Measurements from ENCODE around the gene ZFHX3. TPM values are rescaled to one million over a fixed set of nuclear protein-coding genes. Genes with fewer than 3 reads are reported as not detected.

The ZFHX3 gene
- total RNA-seq, 2 donors from 2014 or later, result 0.79 to 2.2 TPM

DNA sequence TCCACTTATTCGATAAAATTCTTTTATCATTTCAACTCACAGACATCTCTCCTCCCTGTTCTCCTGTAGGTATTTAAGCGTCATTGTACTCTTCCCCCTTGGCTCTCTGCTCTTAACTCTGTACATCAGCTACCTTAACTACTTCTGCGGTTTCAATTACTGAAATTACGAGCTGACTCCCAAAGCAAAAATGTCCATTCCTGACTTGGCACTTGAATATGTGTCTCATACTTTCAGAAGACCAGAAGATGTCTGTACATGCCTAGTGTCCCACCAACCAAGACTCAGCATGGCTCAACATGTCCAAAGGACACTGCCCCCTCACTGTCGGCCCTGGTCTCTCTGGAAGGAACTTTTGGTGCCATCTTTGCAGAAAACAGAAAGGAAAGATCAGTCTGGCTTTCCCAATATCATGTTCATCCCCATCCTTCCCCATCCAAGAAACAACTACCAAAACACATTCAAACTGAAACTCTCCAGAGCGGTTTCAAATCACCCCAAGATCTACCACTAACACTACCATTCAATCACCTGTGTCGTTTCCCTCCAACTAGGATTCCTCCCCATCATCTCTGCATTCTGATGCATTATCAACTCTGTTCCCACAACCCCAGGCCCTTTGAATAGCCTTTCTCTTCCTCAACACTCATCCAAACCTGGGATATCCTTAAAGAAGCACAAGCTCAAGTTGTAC lies 74.9 kb downstream of the ZFHX3 start:
- no peaks in the 10 kb centered on the region for H3K9me3 ChIP-seq (ENCODE audit: control insufficient read depth, low read length)
- no peaks in the 10 kb centered on the region for H3K36me3 ChIP-seq (ENCODE audit: control insufficient read depth, insufficient read depth, low read length)
- no peaks in the 10 kb centered on the region for H3K36me3 Mint-ChIP-seq (ENCODE audit: low read depth)
- 90 to 97% methylated on average over 7 of the region's 7 CpGs for WGBS, 2 experiments (ENCODE audit: insufficient coverage in 1 of 2, insufficient read length in 1 of 2)
- no peaks in the 10 kb centered on the region for H3K9me3 Mint-ChIP-seq
- H3K27me3 Mint-ChIP-seq (ENCODE audit: insufficient read depth), result peaks cover 3% of the 10 kb centered on the region
- H3K4me3 ChIP-seq (ENCODE audit: low read length), result no peak overlapping the region
- no peaks in the 10 kb centered on the region for H3K27me3 ChIP-seq (ENCODE audit: control insufficient read depth, insufficient read depth, low read length, poor library complexity, severe bottlenecking)
- TF ChIP-seq, protein P1, sequence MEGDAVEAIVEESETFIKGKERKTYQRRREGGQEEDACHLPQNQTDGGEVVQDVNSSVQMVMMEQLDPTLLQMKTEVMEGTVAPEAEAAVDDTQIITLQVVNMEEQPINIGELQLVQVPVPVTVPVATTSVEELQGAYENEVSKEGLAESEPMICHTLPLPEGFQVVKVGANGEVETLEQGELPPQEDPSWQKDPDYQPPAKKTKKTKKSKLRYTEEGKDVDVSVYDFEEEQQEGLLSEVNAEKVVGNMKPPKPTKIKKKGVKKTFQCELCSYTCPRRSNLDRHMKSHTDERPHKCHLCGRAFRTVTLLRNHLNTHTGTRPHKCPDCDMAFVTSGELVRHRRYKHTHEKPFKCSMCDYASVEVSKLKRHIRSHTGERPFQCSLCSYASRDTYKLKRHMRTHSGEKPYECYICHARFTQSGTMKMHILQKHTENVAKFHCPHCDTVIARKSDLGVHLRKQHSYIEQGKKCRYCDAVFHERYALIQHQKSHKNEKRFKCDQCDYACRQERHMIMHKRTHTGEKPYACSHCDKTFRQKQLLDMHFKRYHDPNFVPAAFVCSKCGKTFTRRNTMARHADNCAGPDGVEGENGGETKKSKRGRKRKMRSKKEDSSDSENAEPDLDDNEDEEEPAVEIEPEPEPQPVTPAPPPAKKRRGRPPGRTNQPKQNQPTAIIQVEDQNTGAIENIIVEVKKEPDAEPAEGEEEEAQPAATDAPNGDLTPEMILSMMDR (conservative IDR thresholded peaks at IDR 0.05), result no peak
- DNase-seq, result no peak
- no peak overlapping the region for H3K27ac Mint-ChIP-seq
- H3K9ac ChIP-seq (ENCODE audit: extremely low read depth, low read length, poor library complexity, severe bottlenecking), result no peak overlapping the region
- H3K4me1 Mint-ChIP-seq, result peaks cover 4% of the 10 kb centered on the region
- H3K4me1 ChIP-seq (ENCODE audit: control insufficient read depth, insufficient read depth, low read length), result no peaks in the 10 kb centered on the region
- no peak overlapping the region for H3K4me3 Mint-ChIP-seq
- no peak overlapping the region for H3K27ac ChIP-seq (ENCODE audit: low read depth, low read length)

DNA sequence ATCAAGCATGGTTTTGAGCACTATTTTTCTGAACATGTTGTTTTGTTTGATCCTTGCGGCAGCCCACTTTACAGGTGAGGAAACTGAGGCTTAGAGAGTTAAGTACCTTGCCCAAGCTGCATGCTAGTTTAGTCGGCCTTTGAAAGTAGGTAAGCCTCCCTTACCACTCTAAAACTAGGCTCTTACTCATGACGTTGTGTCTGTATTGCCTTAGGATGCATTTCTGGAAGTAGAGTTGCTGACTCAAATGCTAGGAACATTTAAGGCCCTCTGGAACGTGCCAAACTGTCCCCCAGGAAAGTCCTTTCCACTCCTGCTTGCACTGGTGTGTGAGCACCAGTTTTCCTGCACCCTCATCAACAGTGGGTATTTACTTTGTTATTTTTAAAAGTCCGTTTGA lies 76.6 kb downstream of the ZFHX3 start:
- no peaks in the 10 kb centered on the region for H3K4me1 ChIP-seq (ENCODE audit: control insufficient read depth, insufficient read depth, low read length)
- H3K36me3 Mint-ChIP-seq (ENCODE audit: low read depth), result no peaks in the 10 kb centered on the region
- TF ChIP-seq, protein P1 (conservative IDR thresholded peaks at IDR 0.05), result no peak
- no peaks in the 10 kb centered on the region for H3K27me3 ChIP-seq (ENCODE audit: control insufficient read depth, insufficient read depth, low read length, poor library complexity, severe bottlenecking)
- WGBS, 2 experiments (ENCODE audit: insufficient coverage in 1 of 2, insufficient read length in 1 of 2), result 91 to 100% methylated on average over 1 to 5 of the region's 5 CpGs
- DNase-seq, result no peak
- no peaks in the 10 kb centered on the region for H3K36me3 ChIP-seq (ENCODE audit: control insufficient read depth, insufficient read depth, low read length)
- peaks cover 4% of the 10 kb centered on the region for H3K4me1 Mint-ChIP-seq
- H3K27ac Mint-ChIP-seq, result no peak overlapping the region
- H3K9me3 Mint-ChIP-seq, result no peaks in the 10 kb centered on the region
- no peak overlapping the region for H3K9ac ChIP-seq (ENCODE audit: extremely low read depth, low read length, poor library complexity, severe bottlenecking)
- no peak overlapping the region for H3K27ac ChIP-seq (ENCODE audit: low read depth, low read length)
- no peak overlapping the region for H3K4me3 Mint-ChIP-seq
- no peak overlapping the region for H3K4me3 ChIP-seq (ENCODE audit: low read length)
- H3K27me3 Mint-ChIP-seq (ENCODE audit: insufficient read depth), result peaks cover 2% of the 10 kb centered on the region
- no peaks in the 10 kb centered on the region for H3K9me3 ChIP-seq (ENCODE audit: control insufficient read depth, low read length)

DNA sequence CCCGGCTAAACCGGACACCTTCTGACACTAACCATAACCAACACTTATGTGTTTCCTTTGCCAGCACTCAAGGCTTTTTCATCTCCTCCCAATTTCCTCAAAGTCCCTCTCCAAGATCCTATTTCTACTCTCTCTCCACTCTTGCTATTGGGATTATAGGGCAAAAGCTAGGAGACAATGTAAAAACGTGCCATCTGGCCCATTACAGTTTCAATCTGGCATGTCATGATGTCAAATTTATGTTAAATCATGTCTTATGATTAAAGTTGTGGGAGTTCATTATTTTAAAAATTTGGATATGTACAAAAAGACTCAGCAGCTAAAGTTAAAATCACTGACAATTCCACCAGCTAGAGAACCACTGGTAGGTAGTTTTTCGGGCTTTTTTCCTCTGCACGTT lies 77.3 kb downstream of the ZFHX3 start:
- no peak for DNase-seq
- Mint-ChIP-seq H3K4me3 (no peak overlapping the region), H3K27ac (no peak overlapping the region), H3K27me3 (ENCODE audit: insufficient read depth) (peaks cover 2% of the 10 kb centered on the region), H3K4me1 (peaks cover 4% of the 10 kb centered on the region), H3K36me3 (ENCODE audit: low read depth) (no peaks in the 10 kb centered on the region), H3K9me3 (no peaks in the 10 kb centered on the region)
- H3K36me3 ChIP-seq (ENCODE audit: control insufficient read depth, insufficient read depth, low read length), result no peaks in the 10 kb centered on the region
- H3K4me1 ChIP-seq (ENCODE audit: control insufficient read depth, insufficient read depth, low read length), result no peaks in the 10 kb centered on the region
- TF ChIP-seq, protein P1 (conservative IDR thresholded peaks at IDR 0.05), result no peak
- H3K9ac ChIP-seq (ENCODE audit: extremely low read depth, low read length, poor library complexity, severe bottlenecking), result no peak overlapping the region
- H3K4me3 ChIP-seq (ENCODE audit: low read length), result no peak overlapping the region
- WGBS, 2 experiments (ENCODE audit: insufficient coverage in 1 of 2, insufficient read length in 1 of 2), result 87 to 89% methylated on average over 3 to 5 of the region's 5 CpGs
- no peaks in the 10 kb centered on the region for H3K9me3 ChIP-seq (ENCODE audit: control insufficient read depth, low read length)
- no peak overlapping the region for H3K27ac ChIP-seq (ENCODE audit: low read depth, low read length)
- H3K27me3 ChIP-seq (ENCODE audit: control insufficient read depth, insufficient read depth, low read length, poor library complexity, severe bottlenecking), result no peaks in the 10 kb centered on the region
